Measurements from ENCODE around the gene CMC2. TPM values are rescaled to one million over a fixed set of nuclear protein-coding genes. Genes with fewer than 3 reads are reported as not detected.

CMC2 gene
- total and polyA plus RNA-seq, 7 donors = 35.2 to 136 (median 54.6) TPM

DNA sequence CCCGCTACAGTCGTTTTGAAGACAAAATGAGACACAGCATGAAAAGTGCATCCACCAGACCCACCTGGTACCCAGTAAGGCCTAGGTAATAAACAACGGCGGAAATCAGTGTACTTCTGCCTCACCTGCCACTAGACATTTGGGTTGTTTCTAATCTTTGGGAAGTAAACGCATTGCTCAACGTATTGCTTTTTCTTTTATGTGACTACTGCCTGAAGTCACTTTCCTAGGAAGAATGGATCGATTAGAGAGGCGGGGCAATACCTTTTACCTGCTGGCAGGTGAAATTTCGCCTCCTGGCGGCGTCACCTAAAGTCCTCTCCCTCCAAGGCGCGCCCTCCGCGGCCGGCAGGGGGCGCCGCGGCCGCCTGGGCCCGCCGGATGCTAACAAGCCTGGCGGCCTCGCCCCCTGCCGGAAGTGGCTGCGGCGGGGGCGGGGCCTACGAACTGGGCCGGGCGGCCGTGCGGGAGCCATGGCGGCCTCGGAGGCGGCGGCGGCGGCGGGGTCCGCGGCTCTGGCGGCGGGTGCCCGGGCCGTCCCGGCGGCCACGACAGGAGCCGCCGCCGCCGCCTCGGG is 28.8 kb upstream of the CMC2 start, which contains the start of gene ATMIN:
TSS of gene ATMIN (plus strand) at position 445 of the 577 bp plus-strand sequence. CDS start at position 474, 29 bp downstream.
- Histone ChIP-seq H3K4me3 (peak within 1 kb of the TSS; percentile 61 to 84 (median 71)), H3K36me3 (no peaks in the 10 kb centered on the region), H3K27ac (peak within 1 kb of the TSS; percentile 60 to 86 (median 78)), H3K27me3 (no peaks in the 10 kb centered on the region), H3K9me3 (no peaks in the 10 kb centered on the region), H3K4me1 (peaks cover 0 to 32% (median 23%) of the 10 kb centered on the region in 4 donors)
- no peak for TF ChIP-seq EP300 (IDR thresholded peaks at IDR 0.05)
- TF ChIP-seq POLR2A (IDR thresholded peaks at IDR 0.05) = no peak
- TF ChIP-seq POLR2AphosphoS5 (IDR thresholded peaks at IDR 0.05) = peak in 2 of 4 donors; percentile 63 to 67
- TF ChIP-seq, protein P1, sequence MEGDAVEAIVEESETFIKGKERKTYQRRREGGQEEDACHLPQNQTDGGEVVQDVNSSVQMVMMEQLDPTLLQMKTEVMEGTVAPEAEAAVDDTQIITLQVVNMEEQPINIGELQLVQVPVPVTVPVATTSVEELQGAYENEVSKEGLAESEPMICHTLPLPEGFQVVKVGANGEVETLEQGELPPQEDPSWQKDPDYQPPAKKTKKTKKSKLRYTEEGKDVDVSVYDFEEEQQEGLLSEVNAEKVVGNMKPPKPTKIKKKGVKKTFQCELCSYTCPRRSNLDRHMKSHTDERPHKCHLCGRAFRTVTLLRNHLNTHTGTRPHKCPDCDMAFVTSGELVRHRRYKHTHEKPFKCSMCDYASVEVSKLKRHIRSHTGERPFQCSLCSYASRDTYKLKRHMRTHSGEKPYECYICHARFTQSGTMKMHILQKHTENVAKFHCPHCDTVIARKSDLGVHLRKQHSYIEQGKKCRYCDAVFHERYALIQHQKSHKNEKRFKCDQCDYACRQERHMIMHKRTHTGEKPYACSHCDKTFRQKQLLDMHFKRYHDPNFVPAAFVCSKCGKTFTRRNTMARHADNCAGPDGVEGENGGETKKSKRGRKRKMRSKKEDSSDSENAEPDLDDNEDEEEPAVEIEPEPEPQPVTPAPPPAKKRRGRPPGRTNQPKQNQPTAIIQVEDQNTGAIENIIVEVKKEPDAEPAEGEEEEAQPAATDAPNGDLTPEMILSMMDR (IDR thresholded peaks at IDR 0.05) = peak; percentile 82 to 98 (median 90)
- peak; percentile 89 for DNase-seq
- 3 to 5% methylated on average over 54 of the region's 54 CpGs for WGBS, 2 donors
- intact Hi-C loops (cut with DNase I) = loop anchor here (2.0 to 10.0 kb wide), 4 partner anchors 29 to 702 kb away; partner anchors contain the start of genes CENPN, CMC2 and GCSH

DNA sequence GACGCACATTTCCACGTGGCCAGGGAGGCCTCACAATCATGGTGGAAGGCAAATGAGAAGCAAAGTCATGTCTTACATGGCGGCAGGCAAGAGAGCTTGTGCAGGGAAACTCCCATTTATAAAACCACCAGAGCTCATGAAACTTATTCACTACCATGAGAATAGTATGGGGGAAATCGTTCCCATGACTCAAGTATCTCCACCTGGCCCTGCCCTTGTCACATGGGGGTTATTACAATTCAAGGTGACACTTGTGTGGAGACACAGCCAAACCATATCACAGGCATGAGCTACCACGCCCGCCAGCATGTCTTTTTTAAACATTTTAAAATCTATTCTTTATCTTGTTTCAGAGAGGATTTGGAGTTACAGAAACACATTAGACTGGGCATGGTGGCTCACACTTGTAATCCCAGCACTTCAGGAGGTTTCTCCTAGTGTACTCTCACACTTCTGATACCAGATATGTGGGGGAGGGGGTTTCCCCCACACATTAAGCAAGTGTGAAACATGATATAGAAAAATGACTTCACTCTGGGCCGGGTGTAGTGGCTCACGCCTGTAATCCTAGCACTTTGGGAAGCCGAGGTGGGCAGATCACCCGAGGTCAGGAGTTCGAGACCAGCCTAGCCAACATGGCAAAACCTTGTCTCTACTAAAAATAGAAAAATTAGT is 23.4 kb upstream of the CMC2 start:
- H3K9me3 ChIP-seq = no peaks in the 10 kb centered on the region
- no peak for DNase-seq
- no peak overlapping the region for H3K4me3 ChIP-seq
- no peak overlapping the region for H3K27ac ChIP-seq
- intact Hi-C loops (cut with DNase I) = loop anchor here (10.0 kb wide), 1 partner anchor 175 kb away; no protein-coding TSS in a partner anchor
- TF ChIP-seq EP300 (IDR thresholded peaks at IDR 0.05) = no peak
- TF ChIP-seq, protein P1 (IDR thresholded peaks at IDR 0.05) = no peak
- TF ChIP-seq POLR2AphosphoS5 (IDR thresholded peaks at IDR 0.05) = no peak
- TF ChIP-seq POLR2A (IDR thresholded peaks at IDR 0.05) = no peak
- no peaks in the 10 kb centered on the region for H3K27me3 ChIP-seq
- 84 to 94% methylated on average over 11 of the region's 11 CpGs for whole genome bisulfite sequencing, 2 donors
- H3K4me1 ChIP-seq = no peaks in the 10 kb centered on the region
- H3K36me3 ChIP-seq = no peaks in the 10 kb centered on the region

DNA sequence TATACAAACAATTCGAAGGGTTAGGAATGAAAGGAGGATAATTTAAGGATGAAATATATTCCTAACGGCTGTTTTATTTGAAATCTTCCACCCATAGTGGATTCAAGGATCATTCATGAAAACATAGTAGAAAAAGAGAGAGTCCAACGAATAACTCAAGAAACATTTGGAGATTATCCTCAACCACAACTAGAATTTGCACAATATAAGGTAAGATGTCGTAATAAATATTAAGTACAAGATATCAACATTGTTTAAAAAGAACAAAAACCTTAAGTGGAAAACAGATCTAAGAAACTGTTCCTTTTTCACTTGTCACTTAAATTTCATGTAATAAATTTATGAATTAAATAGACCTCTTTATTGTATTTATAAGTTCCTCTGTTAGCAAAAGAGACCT is 19.7 kb upstream of the CMC2 start:
- H3K36me3 ChIP-seq = peaks cover 0 to 9% (median 0%) of the 10 kb centered on the region in 4 donors
- DNase-seq = no peak
- H3K4me3 ChIP-seq = no peak overlapping the region
- no peaks in the 10 kb centered on the region for H3K4me1 ChIP-seq
- no peak overlapping the region for H3K27ac ChIP-seq
- TF ChIP-seq, protein P1 (IDR thresholded peaks at IDR 0.05) = no peak
- H3K9me3 ChIP-seq = no peaks in the 10 kb centered on the region
- intact Hi-C loops (cut with DNase I) = no loop called here
- WGBS, 2 donors = 89 to 93% methylated on average over 4 of the region's 4 CpGs
- no peaks in the 10 kb centered on the region for H3K27me3 ChIP-seq

DNA sequence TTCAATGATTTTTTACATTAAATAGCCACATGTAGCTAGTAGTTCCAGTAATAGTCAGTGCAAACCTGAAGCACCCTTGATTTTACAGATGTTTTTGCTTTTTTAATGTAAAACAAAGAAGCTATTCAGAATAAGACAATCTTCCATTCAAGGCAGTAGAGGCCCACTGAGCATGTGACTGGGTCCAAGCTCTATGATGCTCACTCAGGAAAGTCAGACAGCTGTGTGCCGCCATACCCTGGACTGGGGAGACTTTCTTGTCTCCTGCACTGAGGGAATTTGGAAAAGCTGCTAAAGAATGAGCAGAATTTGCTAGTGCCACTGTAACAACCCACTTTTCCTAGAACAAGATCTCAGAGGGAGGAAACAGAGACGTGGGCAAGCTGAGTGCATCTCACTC is 11.8 kb upstream of the CMC2 start:
- Histone ChIP-seq H3K4me3 (no peak overlapping the region), H3K27ac (no peak overlapping the region), H3K9me3 (no peaks in the 10 kb centered on the region), H3K27me3 (no peaks in the 10 kb centered on the region), H3K4me1 (no peaks in the 10 kb centered on the region), H3K36me3 (peaks cover 0 to 41% (median 2%) of the 10 kb centered on the region in 4 donors)
- intact Hi-C loops (cut with DNase I) = no loop called here
- WGBS, 2 donors = 95 to 98% methylated on average over 2 of the region's 2 CpGs
- DNase-seq = no peak
- TF ChIP-seq POLR2A (IDR thresholded peaks at IDR 0.05) (no peak), EP300 (IDR thresholded peaks at IDR 0.05) (no peak), POLR2AphosphoS5 (IDR thresholded peaks at IDR 0.05) (no peak)
- TF ChIP-seq, protein P1 (IDR thresholded peaks at IDR 0.05) = no peak

Measured in sigmoid colon (tissue), 7 donors.